ENCODE measurements around the gene SLC15A5.

DNA sequence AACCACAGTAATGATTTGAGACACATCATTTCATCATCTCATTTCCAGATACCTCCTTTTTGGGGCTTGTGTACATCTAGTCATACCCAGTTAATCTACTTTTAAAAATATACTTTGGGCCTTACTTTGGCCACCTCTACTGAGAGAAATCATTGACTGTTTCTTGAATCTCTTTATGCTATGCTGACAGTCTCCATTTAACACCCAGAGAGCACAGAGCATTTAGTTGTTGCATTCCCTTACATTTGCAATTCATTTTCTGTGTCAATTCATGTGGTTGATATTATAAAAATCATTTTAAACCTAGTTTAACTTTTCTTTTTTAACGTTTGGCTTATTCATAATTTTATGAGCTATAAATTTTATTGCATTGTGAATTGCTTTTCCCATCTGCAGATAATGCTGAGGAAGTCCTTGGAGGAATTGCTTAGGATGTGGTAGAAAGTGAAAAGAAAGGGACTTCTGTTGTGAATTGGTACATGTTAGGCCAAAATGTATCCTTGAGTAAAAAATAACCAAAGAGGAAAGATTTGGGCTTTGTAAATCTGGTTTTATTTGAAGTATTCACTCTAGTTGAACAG lies 17.0 kb upstream of the SLC15A5 start:
- no peak for TF ChIP-seq POLR2A (IDR thresholded peaks at IDR 0.05)
- TF ChIP-seq, protein P1, sequence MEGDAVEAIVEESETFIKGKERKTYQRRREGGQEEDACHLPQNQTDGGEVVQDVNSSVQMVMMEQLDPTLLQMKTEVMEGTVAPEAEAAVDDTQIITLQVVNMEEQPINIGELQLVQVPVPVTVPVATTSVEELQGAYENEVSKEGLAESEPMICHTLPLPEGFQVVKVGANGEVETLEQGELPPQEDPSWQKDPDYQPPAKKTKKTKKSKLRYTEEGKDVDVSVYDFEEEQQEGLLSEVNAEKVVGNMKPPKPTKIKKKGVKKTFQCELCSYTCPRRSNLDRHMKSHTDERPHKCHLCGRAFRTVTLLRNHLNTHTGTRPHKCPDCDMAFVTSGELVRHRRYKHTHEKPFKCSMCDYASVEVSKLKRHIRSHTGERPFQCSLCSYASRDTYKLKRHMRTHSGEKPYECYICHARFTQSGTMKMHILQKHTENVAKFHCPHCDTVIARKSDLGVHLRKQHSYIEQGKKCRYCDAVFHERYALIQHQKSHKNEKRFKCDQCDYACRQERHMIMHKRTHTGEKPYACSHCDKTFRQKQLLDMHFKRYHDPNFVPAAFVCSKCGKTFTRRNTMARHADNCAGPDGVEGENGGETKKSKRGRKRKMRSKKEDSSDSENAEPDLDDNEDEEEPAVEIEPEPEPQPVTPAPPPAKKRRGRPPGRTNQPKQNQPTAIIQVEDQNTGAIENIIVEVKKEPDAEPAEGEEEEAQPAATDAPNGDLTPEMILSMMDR (IDR thresholded peaks at IDR 0.05): no peak

All from Peyer's patch (tissue), 4 donors.